Measurements from ENCODE around the gene SLC5A10.
"Not testable (repeated sequence)": the region's sequence is repeated elsewhere in the genome, so short reads cannot be mapped to it uniquely, and the experiment has no call there.

Gene SLC5A10

DNA sequence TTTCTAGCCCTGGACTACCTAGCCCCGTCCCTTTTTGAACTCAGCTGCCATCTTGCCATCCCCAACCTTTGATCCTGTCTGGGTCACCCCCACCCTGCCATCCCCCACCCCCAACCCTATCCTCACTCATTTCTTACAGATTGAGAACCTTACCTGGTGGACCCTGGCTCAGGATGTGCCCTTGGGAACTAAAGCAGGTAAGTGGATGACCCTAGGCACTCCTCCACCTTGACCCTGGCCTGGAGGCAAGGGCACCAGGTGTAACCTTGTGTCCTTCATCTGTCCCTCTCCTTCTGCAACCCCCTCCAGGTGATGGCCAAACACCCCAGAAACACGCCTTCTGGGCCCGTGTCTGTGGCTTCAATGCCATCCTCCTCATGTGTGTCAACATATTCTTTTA lies 68.1 kb downstream of the SLC5A10 start:
- DNase-seq (ENCODE audit: low read depth in 1 of 2, low spot score in 1 of 2), result no peak
- Histone ChIP-seq H3K4me3 (replicated peaks; ENCODE audit: insufficient read depth, low read length) (no peak overlapping the region), H3K27me3 (ENCODE audit: insufficient read depth, poor library complexity, severe bottlenecking) (no peaks in the 10 kb centered on the region), H3K27ac (replicated peaks) (no peak overlapping the region)
- no peak for TF ChIP-seq GABPA (IDR thresholded peaks at IDR 0.05; ENCODE audit: low read depth)
- no peak for TF ChIP-seq POLR2AphosphoS5 (IDR thresholded peaks at IDR 0.05; ENCODE audit: low read depth)
- no peak for TF ChIP-seq CTCF (IDR thresholded peaks at IDR 0.05; ENCODE audit: insufficient read depth, low read length)
- TF ChIP-seq, protein P1, sequence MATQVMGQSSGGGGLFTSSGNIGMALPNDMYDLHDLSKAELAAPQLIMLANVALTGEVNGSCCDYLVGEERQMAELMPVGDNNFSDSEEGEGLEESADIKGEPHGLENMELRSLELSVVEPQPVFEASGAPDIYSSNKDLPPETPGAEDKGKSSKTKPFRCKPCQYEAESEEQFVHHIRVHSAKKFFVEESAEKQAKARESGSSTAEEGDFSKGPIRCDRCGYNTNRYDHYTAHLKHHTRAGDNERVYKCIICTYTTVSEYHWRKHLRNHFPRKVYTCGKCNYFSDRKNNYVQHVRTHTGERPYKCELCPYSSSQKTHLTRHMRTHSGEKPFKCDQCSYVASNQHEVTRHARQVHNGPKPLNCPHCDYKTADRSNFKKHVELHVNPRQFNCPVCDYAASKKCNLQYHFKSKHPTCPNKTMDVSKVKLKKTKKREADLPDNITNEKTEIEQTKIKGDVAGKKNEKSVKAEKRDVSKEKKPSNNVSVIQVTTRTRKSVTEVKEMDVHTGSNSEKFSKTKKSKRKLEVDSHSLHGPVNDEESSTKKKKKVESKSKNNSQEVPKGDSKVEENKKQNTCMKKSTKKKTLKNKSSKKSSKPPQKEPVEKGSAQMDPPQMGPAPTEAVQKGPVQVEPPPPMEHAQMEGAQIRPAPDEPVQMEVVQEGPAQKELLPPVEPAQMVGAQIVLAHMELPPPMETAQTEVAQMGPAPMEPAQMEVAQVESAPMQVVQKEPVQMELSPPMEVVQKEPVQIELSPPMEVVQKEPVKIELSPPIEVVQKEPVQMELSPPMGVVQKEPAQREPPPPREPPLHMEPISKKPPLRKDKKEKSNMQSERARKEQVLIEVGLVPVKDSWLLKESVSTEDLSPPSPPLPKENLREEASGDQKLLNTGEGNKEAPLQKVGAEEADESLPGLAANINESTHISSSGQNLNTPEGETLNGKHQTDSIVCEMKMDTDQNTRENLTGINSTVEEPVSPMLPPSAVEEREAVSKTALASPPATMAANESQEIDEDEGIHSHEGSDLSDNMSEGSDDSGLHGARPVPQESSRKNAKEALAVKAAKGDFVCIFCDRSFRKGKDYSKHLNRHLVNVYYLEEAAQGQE (IDR thresholded peaks at IDR 0.05; ENCODE audit: insufficient replicate concordance, low read depth), result no peak
- no peak for TF ChIP-seq SPI1 (IDR thresholded peaks at IDR 0.05; ENCODE audit: borderline replicate concordance, low read depth)

- H3K27ac ChIP-seq (replicated peaks); H3K27me3 ChIP-seq (ENCODE audit: insufficient read depth, poor library complexity, severe bottlenecking); H3K4me3 ChIP-seq (replicated peaks; ENCODE audit: insufficient read depth, low read length); DNase-seq (ENCODE audit: low read depth in 1 of 2, low spot score in 1 of 2): not testable (repeated sequence)
These were observed 69.2 kb downstream of the SLC5A10 start for GRCh38 chr17:19021011-19021621.

DNA sequence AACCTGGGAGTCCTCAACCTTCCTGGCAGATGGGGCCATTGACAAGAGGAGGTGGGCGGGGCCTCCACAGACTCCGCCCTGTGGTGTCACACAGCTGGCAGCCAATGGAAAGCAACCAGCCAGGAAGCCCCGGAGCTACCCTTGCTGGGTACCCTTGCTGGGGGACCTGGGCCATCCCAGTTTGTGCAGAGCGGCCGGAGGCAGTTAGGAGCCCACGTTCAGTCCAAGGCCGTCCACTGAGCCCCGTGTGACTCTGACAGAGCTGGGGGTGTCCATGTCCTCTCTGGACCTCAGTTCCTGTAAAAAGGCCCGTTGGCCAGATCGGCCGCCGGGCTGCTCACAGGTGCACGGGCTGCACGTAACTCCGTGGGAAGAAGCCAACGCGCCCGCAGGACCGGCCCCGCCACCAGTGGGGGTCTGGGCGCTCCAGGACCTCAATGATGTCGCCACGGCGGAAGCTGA lies 69.7 kb downstream of the SLC5A10 start:
- TF ChIP-seq SPI1 (IDR thresholded peaks at IDR 0.05; ENCODE audit: borderline replicate concordance, low read depth) (no peak), GABPA (IDR thresholded peaks at IDR 0.05; ENCODE audit: low read depth) (no peak), CTCF (IDR thresholded peaks at IDR 0.05; ENCODE audit: insufficient read depth, low read length) (no peak), POLR2AphosphoS5 (IDR thresholded peaks at IDR 0.05; ENCODE audit: low read depth) (no peak)
- TF ChIP-seq, protein P1 (IDR thresholded peaks at IDR 0.05; ENCODE audit: insufficient replicate concordance, low read depth), result no peak
- no peak overlapping the region for H3K27ac ChIP-seq (replicated peaks)
- no peak for DNase-seq (ENCODE audit: low read depth in 1 of 2, low spot score in 1 of 2)
- no peak overlapping the region for H3K4me3 ChIP-seq (replicated peaks; ENCODE audit: insufficient read depth, low read length)
- no peaks in the 10 kb centered on the region for H3K27me3 ChIP-seq (ENCODE audit: insufficient read depth, poor library complexity, severe bottlenecking)

- no peaks in the 10 kb centered on the region for H3K27me3 ChIP-seq (ENCODE audit: insufficient read depth, poor library complexity, severe bottlenecking)
- TF ChIP-seq, protein P1 (IDR thresholded peaks at IDR 0.05; ENCODE audit: insufficient replicate concordance, low read depth), result no peak
- TF ChIP-seq CTCF (IDR thresholded peaks at IDR 0.05; ENCODE audit: insufficient read depth, low read length), result no peak
- no peak for TF ChIP-seq POLR2AphosphoS5 (IDR thresholded peaks at IDR 0.05; ENCODE audit: low read depth)
- TF ChIP-seq SPI1 (IDR thresholded peaks at IDR 0.05; ENCODE audit: borderline replicate concordance, low read depth), result no peak
- TF ChIP-seq GABPA (IDR thresholded peaks at IDR 0.05; ENCODE audit: low read depth), result no peak
- no peak overlapping the region for H3K27ac ChIP-seq (replicated peaks)
These were observed 70.2 kb downstream of the SLC5A10 start for GRCh38 chr17:19022128-19022527.

More at GRCh38 chr17:19022128-19022527, 70.2 kb downstream of the SLC5A10 start:
- DNase-seq (ENCODE audit: low read depth in 1 of 2, low spot score in 1 of 2), result no peak
- H3K4me3 ChIP-seq (replicated peaks; ENCODE audit: insufficient read depth, low read length), result no peak overlapping the region
